22Rv1 (cell line): ENCODE results near the gene CSTF1.

Experiments used
- H3K27ac ChIP-seq: fragments of 450-650 bp; 2 replicates; pipeline ENCODE4 v1.5.1; 2017
- CTCF ChIP-seq: fragments of 450-650 bp; IDR thresholded peaks from 2 replicates; pipeline ENCODE4 v1.5.1; 2017; ENCODE audit warnings: mild to moderate bottlenecking
- ZFX ChIP-seq: fragments of 450-650 bp; IDR thresholded peaks from 2 replicates; pipeline ENCODE4 v1.6.1; 2017; ENCODE audit warnings: antibody characterized with exemption, borderline replicate concordance

CSTF1 gene

GRCh38 chr20:56442389-56443365 is 50.2 kb downstream of the CSTF1 start:
- H3K27ac ChIP-seq = no peak overlapping the region
- no peak for TF ChIP-seq CTCF
- no peak for TF ChIP-seq ZFX

- no peak for TF ChIP-seq CTCF
- TF ChIP-seq ZFX = no peak
- no peak overlapping the region for H3K27ac ChIP-seq
Observed at GRCh38 chr20:56443654-56444540, 51.5 kb downstream of the CSTF1 start.

GRCh38 chr20:56445130-56445529 is 52.7 kb downstream of the CSTF1 start:
- no peak for TF ChIP-seq ZFX
- TF ChIP-seq CTCF = no peak
- H3K27ac ChIP-seq = no peak overlapping the region

- TF ChIP-seq ZFX = no peak
- TF ChIP-seq CTCF = no peak
- no peak overlapping the region for H3K27ac ChIP-seq
Observed at GRCh38 chr20:56445540-56445939, 53.1 kb downstream of the CSTF1 start.

- no peak overlapping the region for H3K27ac ChIP-seq
- TF ChIP-seq ZFX (no peak), CTCF (no peak)
Observed at GRCh38 chr20:56447227-56447626, 54.8 kb downstream of the CSTF1 start.

GRCh38 chr20:56449459-56449858 is 57.0 kb downstream of the CSTF1 start:
- no peak overlapping the region for H3K27ac ChIP-seq
- TF ChIP-seq CTCF (no peak), ZFX (no peak)
